Suprapubic skin (tissue), 3 donors: ENCODE data around the gene CFLAR.
"Not testable (repeated sequence)": the region's sequence is repeated elsewhere in the genome, so short reads cannot be mapped to it uniquely, and the experiment has no call there.

Experiments used
- POLR2A ChIP-seq, 2 donors: fragments of 450-650 bp; IDR thresholded peaks; one replicate each; pipeline ENCODE4 v1.6.1; 2017; ENCODE audit warnings: antibody characterized with exemption in 2 of 2, mild to moderate bottlenecking in 2 of 2, moderate library complexity in 2 of 2
- TF ChIP-seq, protein P1 (sequence below), 2 donors: fragments of 200-600 bp in 1 of 2; fragments of 450-650 bp in 1 of 2; sonication (generic) in 1 of 2; IDR thresholded peaks; one replicate each; pipeline ENCODE4 v1.5.1; 2016 to 2019; ENCODE audit warnings: antibody characterized with exemption in 2 of 2, mild to moderate bottlenecking in 1 of 2, moderate library complexity in 1 of 2

DNA sequence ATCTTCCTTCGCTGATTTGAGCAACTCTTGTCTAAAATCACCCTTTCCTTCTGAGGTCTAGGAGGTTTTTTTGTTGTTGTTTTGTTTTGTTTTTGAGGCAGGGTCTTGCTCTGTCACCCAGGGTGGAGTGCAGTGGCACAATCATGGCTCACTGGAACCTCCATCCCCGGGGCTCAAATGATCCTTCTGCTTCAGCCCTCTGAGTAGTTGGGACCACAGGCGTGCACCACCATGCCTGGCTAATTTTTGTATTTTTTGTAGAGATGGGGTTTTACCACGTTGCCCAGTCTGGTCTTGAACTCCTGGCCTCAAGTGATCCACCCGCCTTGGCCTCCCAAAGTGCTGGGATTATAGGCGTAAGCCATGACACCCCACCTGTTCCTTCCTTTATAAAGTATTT is 68.3 kb downstream of the CFLAR start:
- TF ChIP-seq, protein P1, sequence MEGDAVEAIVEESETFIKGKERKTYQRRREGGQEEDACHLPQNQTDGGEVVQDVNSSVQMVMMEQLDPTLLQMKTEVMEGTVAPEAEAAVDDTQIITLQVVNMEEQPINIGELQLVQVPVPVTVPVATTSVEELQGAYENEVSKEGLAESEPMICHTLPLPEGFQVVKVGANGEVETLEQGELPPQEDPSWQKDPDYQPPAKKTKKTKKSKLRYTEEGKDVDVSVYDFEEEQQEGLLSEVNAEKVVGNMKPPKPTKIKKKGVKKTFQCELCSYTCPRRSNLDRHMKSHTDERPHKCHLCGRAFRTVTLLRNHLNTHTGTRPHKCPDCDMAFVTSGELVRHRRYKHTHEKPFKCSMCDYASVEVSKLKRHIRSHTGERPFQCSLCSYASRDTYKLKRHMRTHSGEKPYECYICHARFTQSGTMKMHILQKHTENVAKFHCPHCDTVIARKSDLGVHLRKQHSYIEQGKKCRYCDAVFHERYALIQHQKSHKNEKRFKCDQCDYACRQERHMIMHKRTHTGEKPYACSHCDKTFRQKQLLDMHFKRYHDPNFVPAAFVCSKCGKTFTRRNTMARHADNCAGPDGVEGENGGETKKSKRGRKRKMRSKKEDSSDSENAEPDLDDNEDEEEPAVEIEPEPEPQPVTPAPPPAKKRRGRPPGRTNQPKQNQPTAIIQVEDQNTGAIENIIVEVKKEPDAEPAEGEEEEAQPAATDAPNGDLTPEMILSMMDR (IDR thresholded peaks at IDR 0.05): not testable (repeated sequence)
- TF ChIP-seq POLR2A (IDR thresholded peaks at IDR 0.05): not testable (repeated sequence)
